A549 (cell line): ENCODE measurements around the gene LILRA1.

ENCODE experiments used
- CEBPB ChIP-seq, 2 experiments: fragments of >200 bp in 1 of 2; sonication (Bioruptor Twin) in 1 of 2; formaldehyde crosslinking in 1 of 2; IDR thresholded peaks; 2 replicates each; pipeline ENCODE4 v1.6.1; 2012 to 2016
- MYC ChIP-seq: IDR thresholded peaks from 2 replicates; pipeline ENCODE4 v1.6.1; 2012; ENCODE audit warnings: mild to moderate bottlenecking, inconsistent platforms, low read length, improper control_type of control experiment, borderline replicate concordance

DNA sequence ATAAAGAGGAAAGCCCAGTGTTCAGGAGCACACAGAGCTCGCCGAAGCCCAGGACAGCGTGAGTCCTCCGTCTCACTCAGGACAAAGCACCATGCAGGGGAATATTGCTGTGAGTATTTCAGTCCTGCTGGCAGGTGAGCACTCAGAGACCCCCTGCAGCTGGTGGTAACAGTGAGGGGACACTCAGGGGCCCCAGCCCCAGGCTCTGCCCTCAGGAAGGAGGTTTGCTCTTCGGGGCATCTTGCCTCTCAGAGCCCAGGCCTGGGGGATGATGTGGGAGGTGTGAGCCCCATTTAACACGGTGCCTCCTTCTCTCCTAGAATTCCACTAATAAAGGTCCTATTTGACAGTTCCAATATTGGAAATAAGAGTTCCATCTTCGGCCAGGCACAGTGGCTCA, 14.8 kb downstream of the LILRA1 start:
- TF ChIP-seq MYC = no peak
- TF ChIP-seq CEBPB (IDR thresholded peaks at IDR 0.05) = no peak
